HEK293 (cell line): ENCODE data around the gene PRTN3.

Experiments
- CTCF ChIP-seq: fragments of 450-650 bp; formaldehyde crosslinking; IDR thresholded peaks from 2 replicates; pipeline ENCODE4 v1.5.1; 2016; ENCODE audit warnings: missing biosample characterization, missing genetic modification characterization
- TCF7L2 ChIP-seq: IDR thresholded peaks from 2 replicates; pipeline ENCODE4 v1.6.1; 2011; ENCODE audit warnings: low read depth, mild to moderate bottlenecking, inconsistent platforms, low read length, moderate library complexity, borderline replicate concordance
- ZNF341 ChIP-seq: fragments of 450-650 bp; formaldehyde crosslinking; IDR thresholded peaks from 2 replicates; pipeline ENCODE4; 2016; ENCODE audit warnings: low read depth, missing biosample characterization, missing genetic modification characterization
- ZNF433 ChIP-seq: fragments of 450-650 bp; formaldehyde crosslinking; IDR thresholded peaks from 2 replicates; pipeline ENCODE4 v1.5.1; 2016; ENCODE audit warnings: missing biosample characterization, missing genetic modification characterization, low read depth
- ZNF704 ChIP-seq: fragments of 450-650 bp; formaldehyde crosslinking; IDR thresholded peaks from 2 replicates; pipeline ENCODE4 v1.5.1; 2016; ENCODE audit warnings: missing biosample characterization, missing genetic modification characterization

GRCh38 chr19:875265-875879 lies 34.6 kb downstream of the PRTN3 start:
- TF ChIP-seq TCF7L2 (no peak), CTCF (tag by site-specific recombination) (no peak), ZNF704 (tag by site-specific recombination) (no peak), ZNF341 (no peak), ZNF433 (no peak)
